ENCODE data around the gene ICOS.
"Not testable (repeated sequence)": the region's sequence is repeated elsewhere in the genome, so short reads cannot be mapped to it uniquely, and the experiment has no call there.

The ICOS gene

DNA sequence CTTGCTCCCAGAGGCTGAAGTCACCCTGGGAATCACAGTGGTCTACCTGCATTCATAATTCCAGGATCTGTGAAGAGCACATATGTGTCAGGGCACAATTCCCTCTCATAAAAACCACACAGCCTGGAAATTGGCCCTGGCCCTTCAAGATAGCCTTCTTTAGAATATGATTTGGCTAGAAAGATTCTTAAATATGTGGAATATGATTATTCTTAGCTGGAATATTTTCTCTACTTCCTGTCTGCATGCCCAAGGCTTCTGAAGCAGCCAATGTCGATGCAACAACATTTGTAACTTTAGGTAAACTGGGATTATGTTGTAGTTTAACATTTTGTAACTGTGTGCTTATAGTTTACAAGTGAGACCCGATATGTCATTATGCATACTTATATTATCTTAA is 24.2 kb downstream of the ICOS start:
- no peak for DNase-seq (ENCODE audit: low read depth)
- H3K4me3 ChIP-seq (ENCODE audit: control insufficient read depth, low read depth, low read length), result no peak overlapping the region
- TF ChIP-seq, protein P1, sequence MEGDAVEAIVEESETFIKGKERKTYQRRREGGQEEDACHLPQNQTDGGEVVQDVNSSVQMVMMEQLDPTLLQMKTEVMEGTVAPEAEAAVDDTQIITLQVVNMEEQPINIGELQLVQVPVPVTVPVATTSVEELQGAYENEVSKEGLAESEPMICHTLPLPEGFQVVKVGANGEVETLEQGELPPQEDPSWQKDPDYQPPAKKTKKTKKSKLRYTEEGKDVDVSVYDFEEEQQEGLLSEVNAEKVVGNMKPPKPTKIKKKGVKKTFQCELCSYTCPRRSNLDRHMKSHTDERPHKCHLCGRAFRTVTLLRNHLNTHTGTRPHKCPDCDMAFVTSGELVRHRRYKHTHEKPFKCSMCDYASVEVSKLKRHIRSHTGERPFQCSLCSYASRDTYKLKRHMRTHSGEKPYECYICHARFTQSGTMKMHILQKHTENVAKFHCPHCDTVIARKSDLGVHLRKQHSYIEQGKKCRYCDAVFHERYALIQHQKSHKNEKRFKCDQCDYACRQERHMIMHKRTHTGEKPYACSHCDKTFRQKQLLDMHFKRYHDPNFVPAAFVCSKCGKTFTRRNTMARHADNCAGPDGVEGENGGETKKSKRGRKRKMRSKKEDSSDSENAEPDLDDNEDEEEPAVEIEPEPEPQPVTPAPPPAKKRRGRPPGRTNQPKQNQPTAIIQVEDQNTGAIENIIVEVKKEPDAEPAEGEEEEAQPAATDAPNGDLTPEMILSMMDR (conservative IDR thresholded peaks at IDR 0.05; ENCODE audit: control insufficient read depth, insufficient read depth, low read depth, low read length), result no peak

DNA sequence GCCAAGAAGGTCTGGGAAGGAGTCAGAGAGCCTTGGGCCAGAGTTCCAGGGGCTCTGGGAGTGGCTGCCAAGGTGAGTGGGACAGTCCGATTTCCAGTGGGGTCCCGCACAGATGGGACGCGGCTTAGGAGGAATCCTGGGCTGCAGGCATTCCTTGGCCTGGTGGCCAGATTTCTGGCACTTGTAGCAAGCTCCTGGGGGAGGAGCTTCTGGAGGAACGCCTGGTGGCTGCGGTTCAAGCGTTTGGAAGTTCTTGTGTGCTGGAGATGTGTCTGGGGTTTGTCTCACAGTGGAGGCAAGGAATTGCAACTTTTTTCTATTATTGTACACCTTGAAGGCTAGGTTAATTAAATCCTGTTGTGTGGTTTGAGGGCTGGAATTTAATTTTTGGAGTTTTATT is 28.6 kb downstream of the ICOS start:
- not testable (repeated sequence) for H3K4me3 ChIP-seq (ENCODE audit: control insufficient read depth, low read depth, low read length); DNase-seq (ENCODE audit: low read depth)

DNA sequence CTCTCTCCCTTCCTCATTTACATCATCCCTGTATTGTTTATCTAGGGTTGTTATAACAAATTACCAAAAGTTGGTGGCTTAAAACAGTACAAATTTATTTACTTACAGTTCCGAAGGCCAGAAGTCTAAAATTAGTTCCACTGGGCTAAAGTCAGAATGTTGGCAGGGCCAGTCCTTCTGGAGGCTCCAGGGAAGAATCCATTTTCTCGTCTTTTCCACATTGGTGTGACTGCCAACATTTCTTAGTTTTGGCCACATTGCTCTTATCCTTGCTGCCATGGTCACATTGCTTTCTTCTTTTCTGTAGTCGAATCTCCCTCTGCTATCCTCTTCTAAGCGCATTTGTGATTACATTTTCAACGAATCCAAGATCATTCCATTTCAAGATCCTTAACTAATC is 34.7 kb downstream of the ICOS start:
- TF ChIP-seq, protein P1 (conservative IDR thresholded peaks at IDR 0.05; ENCODE audit: control insufficient read depth, insufficient read depth, low read depth, low read length), result no peak
- no peak for DNase-seq (ENCODE audit: low read depth)
- no peak overlapping the region for H3K4me3 ChIP-seq (ENCODE audit: control insufficient read depth, low read depth, low read length)

DNA sequence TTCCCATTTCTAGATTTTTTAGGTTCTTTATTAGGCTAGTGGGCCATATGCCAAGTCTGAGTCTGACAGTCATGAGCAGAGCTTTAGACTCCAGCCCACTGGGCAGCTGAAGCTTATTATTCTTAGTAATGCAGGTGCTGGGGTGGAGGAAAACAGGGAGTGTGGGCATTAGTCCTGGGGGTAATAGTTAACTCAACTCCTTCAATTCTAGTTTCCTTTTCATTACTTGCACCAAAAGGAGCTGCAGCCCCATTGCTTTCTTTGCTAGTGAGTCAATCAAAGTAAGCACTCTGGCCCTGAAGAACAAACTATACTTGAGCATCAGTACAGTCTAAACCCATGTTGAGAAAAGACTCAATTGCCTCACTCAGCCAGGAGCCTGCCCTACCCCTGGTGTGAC is 35.5 kb downstream of the ICOS start:
- DNase-seq (ENCODE audit: low read depth), result no peak
- TF ChIP-seq, protein P1 (conservative IDR thresholded peaks at IDR 0.05; ENCODE audit: control insufficient read depth, insufficient read depth, low read depth, low read length), result no peak
- no peak overlapping the region for H3K4me3 ChIP-seq (ENCODE audit: control insufficient read depth, low read depth, low read length)

DNA sequence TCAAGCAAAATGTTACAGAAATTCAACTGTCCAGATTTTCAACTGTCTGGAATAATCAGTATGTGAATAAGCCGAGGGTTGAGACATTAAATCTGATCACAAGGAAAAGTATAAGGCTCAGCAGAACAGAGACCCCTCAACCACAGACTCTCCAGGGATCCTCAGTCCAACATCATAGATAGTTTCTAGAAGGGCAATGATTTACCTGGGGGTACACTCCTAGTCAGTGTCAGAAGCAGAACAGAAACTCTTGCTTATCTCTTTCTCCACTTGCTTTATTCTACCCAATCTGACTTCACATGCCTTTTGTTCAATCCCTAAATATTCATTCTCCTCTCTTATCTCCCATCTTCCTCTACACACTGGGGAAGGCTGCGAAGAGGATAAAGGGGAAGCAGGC is 36.4 kb downstream of the ICOS start:
- DNase-seq (ENCODE audit: low read depth), result no peak
- no peak overlapping the region for H3K4me3 ChIP-seq (ENCODE audit: control insufficient read depth, low read depth, low read length)

DNA sequence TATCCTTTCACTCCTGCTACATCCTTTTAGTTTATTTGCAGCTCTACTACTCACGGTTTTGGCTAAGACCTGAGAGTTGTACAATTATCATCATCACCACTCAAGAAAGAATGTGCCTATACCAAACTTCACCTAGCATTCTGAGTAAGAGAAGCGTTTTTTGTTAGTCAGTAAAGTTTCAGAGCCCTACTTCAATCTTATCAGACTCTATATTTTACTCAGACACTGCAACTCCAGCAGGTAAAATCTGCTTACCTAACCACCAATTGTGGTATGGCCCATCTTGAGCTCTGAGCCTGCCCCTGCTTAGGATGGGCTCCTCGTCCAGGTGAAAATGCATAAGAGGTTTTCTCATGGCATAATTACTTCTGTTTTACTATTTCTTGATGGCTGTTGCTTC is 37.1 kb downstream of the ICOS start:
- H3K4me3 ChIP-seq (ENCODE audit: control insufficient read depth, low read depth, low read length), result no peak overlapping the region
- DNase-seq (ENCODE audit: low read depth), result no peak
- TF ChIP-seq, protein P1 (conservative IDR thresholded peaks at IDR 0.05; ENCODE audit: control insufficient read depth, insufficient read depth, low read depth, low read length), result no peak

More for the DNA sequence above, 36.4 kb downstream of the ICOS start:
- TF ChIP-seq, protein P1 (conservative IDR thresholded peaks at IDR 0.05; ENCODE audit: control insufficient read depth, insufficient read depth, low read depth, low read length), result no peak

DNA sequence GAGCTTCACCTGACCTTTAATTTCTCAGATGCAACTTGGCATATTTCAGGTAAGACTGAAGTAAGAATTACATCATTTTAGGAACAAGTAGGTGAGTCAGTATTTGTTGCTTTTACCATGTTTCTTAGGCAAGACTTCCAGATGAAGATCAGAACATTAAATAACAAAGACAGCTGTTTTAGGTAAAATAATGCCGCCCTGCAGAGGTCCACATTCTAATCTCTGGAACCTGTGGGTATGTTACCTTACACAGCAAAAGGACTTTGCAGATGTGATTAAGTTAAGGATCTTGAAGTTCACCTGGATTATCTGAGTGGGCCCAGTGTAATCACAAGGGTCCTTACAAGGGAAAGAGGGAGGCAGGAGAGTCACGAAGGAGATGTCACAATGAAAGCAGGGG is 39.3 kb downstream of the ICOS start:
- no peak for DNase-seq (ENCODE audit: low read depth)
- no peak overlapping the region for H3K4me3 ChIP-seq (ENCODE audit: control insufficient read depth, low read depth, low read length)
- TF ChIP-seq, protein P1 (conservative IDR thresholded peaks at IDR 0.05; ENCODE audit: control insufficient read depth, insufficient read depth, low read depth, low read length), result no peak
